Mesothelial cell of epicardium (in vitro differentiated cells): ENCODE results near the gene KHNYN. TPM values are rescaled to one million over a fixed set of nuclear protein-coding genes. Genes with fewer than 3 reads are reported as not detected.
A peak's percentile ranks its signal among the peaks of the same experiment; 100 is the strongest.

Experiments used
- DNase-seq, 2 experiments: peaks; one replicate each; pipeline ENCODE4 v3.0.0; 2021; ENCODE audit warnings: low spot score in 2 of 2; ENCODE audit not compliant: unreplicated experiment in 2 of 2
- H3K27ac Mint-ChIP-seq: 2 replicates; pipeline ENCODE4 v1.8.0; 2021; ENCODE audit warnings: mixed read lengths
- H3K27me3 Mint-ChIP-seq: 2 replicates; pipeline ENCODE4 v1.8.0; 2021; ENCODE audit warnings: low read depth, mixed read lengths
- H3K36me3 Mint-ChIP-seq: 2 replicates; pipeline ENCODE4 v1.8.0; 2021; ENCODE audit warnings: mixed read lengths
- H3K4me1 Mint-ChIP-seq: 2 replicates; pipeline ENCODE4 v1.8.0; 2021; ENCODE audit warnings: mixed read lengths
- H3K4me3 Mint-ChIP-seq: 2 replicates; pipeline ENCODE4 v1.8.0; 2021; ENCODE audit warnings: mild to moderate bottlenecking, moderate library complexity, mixed read lengths
- H3K9me3 Mint-ChIP-seq: 2 replicates; pipeline ENCODE4 v1.8.0; 2021; ENCODE audit warnings: mixed read lengths
- total RNA-seq: library from RNA; stranded (reverse); gene quantifications from 3 replicates; pipeline ENCODE4 v1.2.1, GENCODE V29; 2021
- TF ChIP-seq, protein P1 (sequence below): fragments of 200-600 bp; sonication (generic); IDR thresholded peaks from one replicate; pipeline ENCODE4 v1.5.0; 2021; ENCODE audit warnings: antibody characterized with exemption; ENCODE audit not compliant: unreplicated experiment

The KHNYN gene
- total RNA-seq, 1 donor from 2014 or later: 92.2 TPM

DNA sequence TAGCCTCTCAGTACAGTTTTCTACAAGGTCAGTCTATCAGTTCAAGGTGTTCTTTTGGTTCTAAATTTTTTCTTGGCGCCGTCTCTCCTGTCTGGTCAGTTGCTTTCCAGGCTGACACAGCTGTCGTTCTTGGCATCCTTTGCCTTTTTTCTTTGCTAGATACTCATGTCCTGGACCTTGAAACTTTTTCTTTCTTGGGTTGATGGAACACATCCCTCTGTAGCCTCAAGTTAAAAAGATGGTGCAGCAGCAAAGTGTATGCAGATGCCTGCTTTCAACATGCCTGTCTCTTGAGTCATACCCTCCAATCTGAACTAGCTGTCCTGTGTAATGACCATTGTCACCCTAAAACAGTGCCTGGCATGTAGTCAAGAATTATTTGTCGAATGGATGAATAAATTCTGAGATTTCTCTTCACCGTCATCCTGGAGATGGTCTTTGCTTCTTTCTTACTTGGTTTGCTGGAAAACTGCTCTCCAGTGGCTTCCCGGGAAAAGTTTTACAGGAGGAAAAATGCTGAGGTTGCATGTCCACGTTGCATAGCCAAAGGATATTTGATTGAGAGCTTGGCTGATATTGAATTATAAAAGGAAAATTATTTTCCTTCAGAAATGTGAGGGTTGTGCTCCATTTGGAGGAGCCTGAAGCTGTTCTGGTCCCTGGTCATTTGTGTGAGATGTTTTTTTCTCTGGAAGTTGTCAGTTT is 26.3 kb upstream of the KHNYN start:
- peak overlapping the region; percentile 43 for H3K27ac Mint-ChIP-seq
- peak overlapping the region; percentile 38 for H3K4me3 Mint-ChIP-seq
- peaks cover 59% of the 10 kb centered on the region for H3K4me1 Mint-ChIP-seq

DNA sequence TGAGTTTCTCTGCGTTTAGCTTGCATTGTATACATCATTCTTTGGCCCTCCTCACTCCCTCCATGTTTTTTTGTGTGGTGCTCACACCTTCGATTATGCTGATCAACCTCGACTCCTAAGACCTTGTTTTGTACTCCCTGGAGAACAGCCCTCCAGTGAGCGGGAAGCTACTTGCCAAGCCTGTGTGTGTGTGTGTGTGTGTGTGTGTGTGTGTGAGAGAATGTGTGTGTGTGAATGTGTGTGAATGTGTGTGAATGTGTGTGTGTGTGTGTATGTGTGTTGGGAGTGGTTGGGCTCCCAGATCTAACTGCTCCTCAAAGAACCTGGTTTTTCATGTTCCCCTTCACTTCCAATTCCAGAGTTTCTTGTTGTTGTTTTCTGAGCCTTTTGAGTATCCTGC is 24.9 kb upstream of the KHNYN start:
- Mint-ChIP-seq H3K9me3 (no peaks in the 10 kb centered on the region), H3K4me1 (peaks cover 55% of the 10 kb centered on the region), H3K4me3 (no peak overlapping the region), H3K36me3 (peaks cover 12% of the 10 kb centered on the region), H3K27ac (no peak overlapping the region), H3K27me3 (no peaks in the 10 kb centered on the region)
- TF ChIP-seq, protein P1, sequence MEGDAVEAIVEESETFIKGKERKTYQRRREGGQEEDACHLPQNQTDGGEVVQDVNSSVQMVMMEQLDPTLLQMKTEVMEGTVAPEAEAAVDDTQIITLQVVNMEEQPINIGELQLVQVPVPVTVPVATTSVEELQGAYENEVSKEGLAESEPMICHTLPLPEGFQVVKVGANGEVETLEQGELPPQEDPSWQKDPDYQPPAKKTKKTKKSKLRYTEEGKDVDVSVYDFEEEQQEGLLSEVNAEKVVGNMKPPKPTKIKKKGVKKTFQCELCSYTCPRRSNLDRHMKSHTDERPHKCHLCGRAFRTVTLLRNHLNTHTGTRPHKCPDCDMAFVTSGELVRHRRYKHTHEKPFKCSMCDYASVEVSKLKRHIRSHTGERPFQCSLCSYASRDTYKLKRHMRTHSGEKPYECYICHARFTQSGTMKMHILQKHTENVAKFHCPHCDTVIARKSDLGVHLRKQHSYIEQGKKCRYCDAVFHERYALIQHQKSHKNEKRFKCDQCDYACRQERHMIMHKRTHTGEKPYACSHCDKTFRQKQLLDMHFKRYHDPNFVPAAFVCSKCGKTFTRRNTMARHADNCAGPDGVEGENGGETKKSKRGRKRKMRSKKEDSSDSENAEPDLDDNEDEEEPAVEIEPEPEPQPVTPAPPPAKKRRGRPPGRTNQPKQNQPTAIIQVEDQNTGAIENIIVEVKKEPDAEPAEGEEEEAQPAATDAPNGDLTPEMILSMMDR: no peak
- DNase-seq: no peak

More for the DNA sequence above, 26.3 kb upstream of the KHNYN start:
- Mint-ChIP-seq H3K27me3 (no peaks in the 10 kb centered on the region), H3K36me3 (peaks cover 11% of the 10 kb centered on the region), H3K9me3 (no peaks in the 10 kb centered on the region)
- DNase-seq: no peak
- TF ChIP-seq, protein P1: no peak

DNA sequence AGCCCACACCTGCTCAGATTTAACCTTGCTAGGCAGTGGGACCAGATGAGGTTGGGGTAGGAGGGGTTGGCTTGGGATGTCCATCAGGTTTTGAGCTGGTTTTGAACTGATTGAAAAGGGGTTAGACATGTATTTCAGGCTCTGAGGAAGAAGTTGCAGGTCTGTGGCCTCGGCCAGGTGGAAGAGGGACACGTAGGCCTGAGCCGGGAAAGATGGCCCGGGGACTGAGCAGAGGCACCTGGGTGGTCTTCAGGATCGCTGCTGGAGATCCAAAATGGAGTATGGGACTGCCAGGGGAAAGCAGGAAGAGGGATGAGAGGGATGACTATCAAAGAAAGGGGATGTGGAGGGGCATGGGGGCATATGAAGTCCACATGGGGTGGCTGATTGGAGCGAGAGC is 23.3 kb upstream of the KHNYN start:
- H3K27ac Mint-ChIP-seq: no peak overlapping the region
- TF ChIP-seq, protein P1: no peak

DNA sequence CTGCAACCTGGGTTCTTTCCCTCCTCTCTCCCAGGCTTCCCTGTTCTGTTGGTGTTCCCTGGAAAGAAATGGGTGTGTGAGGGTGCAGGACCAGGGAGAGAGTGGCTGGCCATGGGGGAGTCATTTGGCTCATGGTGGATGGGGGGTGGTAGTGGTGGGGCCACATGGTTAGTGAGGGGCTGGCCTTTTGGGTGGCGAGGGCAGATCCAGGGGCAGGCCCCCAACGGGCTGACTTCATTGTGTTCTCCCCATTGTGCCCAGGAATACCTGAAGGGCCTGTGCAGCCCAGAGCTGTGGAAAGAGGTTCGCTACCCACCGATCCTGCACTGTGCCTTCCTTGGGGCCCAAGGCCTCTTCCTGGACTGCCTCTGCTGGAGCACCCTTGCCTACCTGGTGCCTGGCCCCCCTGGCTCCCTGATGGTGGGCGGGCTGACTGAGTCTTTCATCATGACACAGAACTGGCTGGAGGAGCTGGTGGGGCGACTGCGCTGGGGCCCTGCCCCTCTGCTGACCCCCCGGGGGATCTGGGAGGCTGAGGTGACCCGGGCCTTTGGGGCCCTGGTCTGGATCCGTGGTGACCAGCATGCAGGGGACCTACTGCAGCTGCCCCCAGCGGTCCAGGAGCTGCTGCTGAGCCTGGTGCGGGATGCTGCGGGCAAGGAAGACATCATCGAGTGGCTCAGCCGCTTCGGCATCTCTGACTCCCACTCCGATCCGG is 22.0 kb upstream of the KHNYN start:
- no peak overlapping the region for H3K4me3 Mint-ChIP-seq
- no peak for DNase-seq
- H3K27me3 Mint-ChIP-seq: no peaks in the 10 kb centered on the region
- peaks cover 28% of the 10 kb centered on the region for H3K36me3 Mint-ChIP-seq
- TF ChIP-seq, protein P1: no peak
- peaks cover 27% of the 10 kb centered on the region for H3K4me1 Mint-ChIP-seq
- no peak overlapping the region for H3K27ac Mint-ChIP-seq
- H3K9me3 Mint-ChIP-seq: no peaks in the 10 kb centered on the region

More for the DNA sequence above, 23.3 kb upstream of the KHNYN start:
- DNase-seq: no peak
- Mint-ChIP-seq H3K4me3 (no peak overlapping the region), H3K36me3 (peaks cover 17% of the 10 kb centered on the region), H3K4me1 (peaks cover 39% of the 10 kb centered on the region), H3K27me3 (no peaks in the 10 kb centered on the region), H3K9me3 (no peaks in the 10 kb centered on the region)

DNA sequence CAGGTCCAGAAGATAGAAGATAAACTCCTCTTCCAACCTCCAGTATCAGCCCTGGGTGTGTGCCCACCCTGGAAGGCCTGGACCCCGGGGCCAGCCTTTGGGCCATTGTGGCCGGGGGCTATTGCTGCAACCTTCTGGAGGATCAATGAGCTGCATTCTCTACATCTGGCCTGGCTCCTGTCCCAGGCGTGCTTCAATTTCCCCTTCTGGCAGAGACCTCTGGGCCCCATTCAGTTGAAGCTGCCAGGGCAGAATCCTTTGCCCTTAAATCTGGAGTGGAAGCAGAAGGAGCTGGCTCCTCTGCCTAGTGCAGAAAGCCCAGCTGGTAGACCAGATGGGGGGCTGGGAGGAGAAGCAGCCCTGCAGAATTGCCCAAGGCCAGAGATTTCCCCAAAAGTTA is 21.0 kb upstream of the KHNYN start:
- Mint-ChIP-seq H3K9me3 (no peaks in the 10 kb centered on the region), H3K27ac (no peak overlapping the region), H3K27me3 (no peaks in the 10 kb centered on the region), H3K4me1 (peaks cover 17% of the 10 kb centered on the region), H3K4me3 (no peak overlapping the region), H3K36me3 (peaks cover 34% of the 10 kb centered on the region)
- TF ChIP-seq, protein P1: no peak
- no peak for DNase-seq
